Ishikawa (cell line): ENCODE data around the gene BPIFB1.

Experiments
- CEBPB ChIP-seq: IDR thresholded peaks from 2 replicates; pipeline ENCODE4 v1.6.1; 2012
- CREB1 ChIP-seq: IDR thresholded peaks from 2 replicates; pipeline ENCODE4 v1.6.1; 2012; ENCODE audit warnings: low read depth
- EGR1 ChIP-seq: IDR thresholded peaks from 2 replicates; pipeline ENCODE4 v1.6.1; 2012
- EP300 ChIP-seq: IDR thresholded peaks from 2 replicates; pipeline ENCODE4 v1.6.1; 2012; ENCODE audit warnings: borderline replicate concordance
- FOXM1 ChIP-seq: IDR thresholded peaks from 2 replicates; pipeline ENCODE4 v1.6.1; 2012; ENCODE audit warnings: low read depth, borderline replicate concordance
- NFIC ChIP-seq: IDR thresholded peaks from 2 replicates; pipeline ENCODE4 v1.6.1; 2012
- TAF1 ChIP-seq: IDR thresholded peaks from 2 replicates; pipeline ENCODE4 v1.6.1; 2012; ENCODE audit warnings: low read depth, mild to moderate bottlenecking
- TCF12 ChIP-seq: IDR thresholded peaks from 2 replicates; pipeline ENCODE4 v1.6.1; 2012; ENCODE audit warnings: low read depth
- TEAD4 ChIP-seq: IDR thresholded peaks from 2 replicates; pipeline ENCODE4 v1.6.1; 2012
- YY1 ChIP-seq: IDR thresholded peaks from 2 replicates; pipeline ENCODE4 v1.6.1; 2012; ENCODE audit warnings: low read depth
- ZBTB7A ChIP-seq: IDR thresholded peaks from 2 replicates; pipeline ENCODE4 v1.6.1; 2012; ENCODE audit warnings: low read depth
- TF ChIP-seq, protein P1 (sequence below): IDR thresholded peaks from 2 replicates; pipeline ENCODE4 v1.6.1; 2012; ENCODE audit warnings: low read depth, mild to moderate bottlenecking
- TF ChIP-seq, protein P2 (sequence below): IDR thresholded peaks from 2 replicates; pipeline ENCODE4 v1.6.1; 2012

DNA sequence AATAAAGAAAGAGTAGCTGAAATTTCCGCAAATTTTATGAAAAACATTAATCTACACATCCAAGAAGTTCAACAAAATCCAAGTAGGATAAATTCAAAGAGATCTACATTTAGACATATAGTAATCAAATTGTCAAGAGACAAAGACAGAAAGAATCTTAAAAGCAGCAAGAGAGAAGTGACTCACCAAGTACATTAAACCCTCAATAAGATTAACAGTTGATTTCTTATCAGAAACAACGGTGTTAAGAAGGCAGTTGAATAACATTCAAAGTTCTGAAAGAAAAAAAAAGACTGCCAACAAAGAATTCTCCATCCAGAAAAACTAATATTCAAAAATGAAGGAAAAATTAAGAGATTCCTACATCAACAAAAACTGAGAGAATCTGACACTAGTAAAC is 28.0 kb upstream of the BPIFB1 start:
- TF ChIP-seq FOXM1 (no peak), YY1 (no peak), TEAD4 (no peak), CEBPB (no peak), ZBTB7A (no peak), TCF12 (no peak), TAF1 (no peak), EGR1 (no peak), CREB1 (no peak), EP300 (no peak), NFIC (no peak)
- TF ChIP-seq, protein P1, sequence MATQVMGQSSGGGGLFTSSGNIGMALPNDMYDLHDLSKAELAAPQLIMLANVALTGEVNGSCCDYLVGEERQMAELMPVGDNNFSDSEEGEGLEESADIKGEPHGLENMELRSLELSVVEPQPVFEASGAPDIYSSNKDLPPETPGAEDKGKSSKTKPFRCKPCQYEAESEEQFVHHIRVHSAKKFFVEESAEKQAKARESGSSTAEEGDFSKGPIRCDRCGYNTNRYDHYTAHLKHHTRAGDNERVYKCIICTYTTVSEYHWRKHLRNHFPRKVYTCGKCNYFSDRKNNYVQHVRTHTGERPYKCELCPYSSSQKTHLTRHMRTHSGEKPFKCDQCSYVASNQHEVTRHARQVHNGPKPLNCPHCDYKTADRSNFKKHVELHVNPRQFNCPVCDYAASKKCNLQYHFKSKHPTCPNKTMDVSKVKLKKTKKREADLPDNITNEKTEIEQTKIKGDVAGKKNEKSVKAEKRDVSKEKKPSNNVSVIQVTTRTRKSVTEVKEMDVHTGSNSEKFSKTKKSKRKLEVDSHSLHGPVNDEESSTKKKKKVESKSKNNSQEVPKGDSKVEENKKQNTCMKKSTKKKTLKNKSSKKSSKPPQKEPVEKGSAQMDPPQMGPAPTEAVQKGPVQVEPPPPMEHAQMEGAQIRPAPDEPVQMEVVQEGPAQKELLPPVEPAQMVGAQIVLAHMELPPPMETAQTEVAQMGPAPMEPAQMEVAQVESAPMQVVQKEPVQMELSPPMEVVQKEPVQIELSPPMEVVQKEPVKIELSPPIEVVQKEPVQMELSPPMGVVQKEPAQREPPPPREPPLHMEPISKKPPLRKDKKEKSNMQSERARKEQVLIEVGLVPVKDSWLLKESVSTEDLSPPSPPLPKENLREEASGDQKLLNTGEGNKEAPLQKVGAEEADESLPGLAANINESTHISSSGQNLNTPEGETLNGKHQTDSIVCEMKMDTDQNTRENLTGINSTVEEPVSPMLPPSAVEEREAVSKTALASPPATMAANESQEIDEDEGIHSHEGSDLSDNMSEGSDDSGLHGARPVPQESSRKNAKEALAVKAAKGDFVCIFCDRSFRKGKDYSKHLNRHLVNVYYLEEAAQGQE, result no peak
- TF ChIP-seq, protein P2, sequence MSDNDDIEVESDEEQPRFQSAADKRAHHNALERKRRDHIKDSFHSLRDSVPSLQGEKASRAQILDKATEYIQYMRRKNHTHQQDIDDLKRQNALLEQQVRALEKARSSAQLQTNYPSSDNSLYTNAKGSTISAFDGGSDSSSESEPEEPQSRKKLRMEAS, result no peak
